GM12878 (cell line): ENCODE data around the gene XPNPEP1.

Experiments
- EP300 ChIP-seq, 2 experiments: fragments of 150-350 bp in 1 of 2; IDR thresholded peaks; 2 replicates each; pipeline ENCODE4 v1.6.1; 2011 to 2012; ENCODE audit warnings: low read depth in 2 of 2, low read length in 2 of 2, borderline replicate concordance in 1 of 2, improper control_type of control experiment in 1 of 2, inconsistent platforms in 1 of 2; ENCODE audit not compliant: control insufficient read depth in 1 of 2
- EZH2 ChIP-seq: IDR thresholded peaks from 2 replicates; pipeline ENCODE4 v1.6.1; 2012; ENCODE audit warnings: low read depth, mild to moderate bottlenecking, control low read depth, inconsistent platforms, low read length, borderline replicate concordance; ENCODE audit not compliant: control insufficient read depth
- KDM1A ChIP-seq: fragments of 200-600 bp; sonication (generic); IDR thresholded peaks from 2 replicates; pipeline ENCODE4 v1.6.1; 2016; ENCODE audit warnings: borderline replicate concordance
- NFYA ChIP-seq: IDR thresholded peaks from 2 replicates; pipeline ENCODE4 v1.6.1; 2011; ENCODE audit warnings: low read depth, mild to moderate bottlenecking, low read length, improper control_type of control experiment, borderline replicate concordance
- POLR2A ChIP-seq: IDR thresholded peaks from 2 replicates; pipeline ENCODE4 v1.6.1; 2011; ENCODE audit warnings: low read depth, mild to moderate bottlenecking, low read length
- POLR2AphosphoS5 ChIP-seq: IDR thresholded peaks from 2 replicates; pipeline ENCODE4 v1.6.1; 2011; ENCODE audit warnings: mild to moderate bottlenecking, low read length, inconsistent platforms
- SMAD1 ChIP-seq: fragments of 450-650 bp; IDR thresholded peaks from 2 replicates; pipeline ENCODE4 v1.6.1; 2018; ENCODE audit warnings: mild to moderate bottlenecking, low read depth; ENCODE audit not compliant: partially characterized antibody
- SMC3 ChIP-seq: IDR thresholded peaks from 2 replicates; pipeline ENCODE4 v1.6.1; 2011; ENCODE audit warnings: low read length, improper control_type of control experiment, borderline replicate concordance
- STAT3 ChIP-seq: IDR thresholded peaks from 2 replicates; pipeline ENCODE4 v1.6.1; 2011; ENCODE audit warnings: low read depth, low read length, improper control_type of control experiment
- TF ChIP-seq, protein P1 (sequence below), 3 experiments: IDR thresholded peaks in 2 of 3; conservative IDR thresholded peaks in 1 of 3; 2 replicates each; pipeline ENCODE4 v1.5.1; 2011; ENCODE audit warnings: low read depth in 3 of 3, low read length in 3 of 3, mild to moderate bottlenecking in 3 of 3, control low read depth in 2 of 3, moderate library complexity in 2 of 3, inconsistent platforms in 1 of 3, mixed read lengths in 1 of 3; ENCODE audit not compliant: control insufficient read depth in 2 of 3, insufficient read depth in 1 of 3; ENCODE audit errors: extremely low read depth in 1 of 3
- TF ChIP-seq, protein P2 (sequence below): IDR thresholded peaks from 2 replicates; pipeline ENCODE4 v1.6.1; 2011; ENCODE audit warnings: low read depth, mild to moderate bottlenecking, low read length, moderate library complexity, borderline replicate concordance; ENCODE audit errors: extremely low read depth
- TF ChIP-seq, protein P3 (sequence below): fragments of 450-650 bp; IDR thresholded peaks from 2 replicates; pipeline ENCODE4 v1.6.1; 2018; ENCODE audit warnings: borderline replicate concordance, mild to moderate bottlenecking; ENCODE audit not compliant: partially characterized antibody
- TF ChIP-seq, protein P4 (sequence below): IDR thresholded peaks from 2 replicates; pipeline ENCODE4 v1.6.1; 2011; ENCODE audit warnings: borderline replicate concordance, low read depth, mild to moderate bottlenecking, moderate library complexity, mixed read lengths, low read length; ENCODE audit not compliant: insufficient read depth; ENCODE audit errors: extremely low read length
- TF ChIP-seq, protein P5 (sequence below): fragments of 450-650 bp; formaldehyde crosslinking; IDR thresholded peaks from 2 replicates; pipeline ENCODE4 v1.4.0; 2020; ENCODE audit warnings: mild to moderate bottlenecking, moderate library complexity

DNA sequence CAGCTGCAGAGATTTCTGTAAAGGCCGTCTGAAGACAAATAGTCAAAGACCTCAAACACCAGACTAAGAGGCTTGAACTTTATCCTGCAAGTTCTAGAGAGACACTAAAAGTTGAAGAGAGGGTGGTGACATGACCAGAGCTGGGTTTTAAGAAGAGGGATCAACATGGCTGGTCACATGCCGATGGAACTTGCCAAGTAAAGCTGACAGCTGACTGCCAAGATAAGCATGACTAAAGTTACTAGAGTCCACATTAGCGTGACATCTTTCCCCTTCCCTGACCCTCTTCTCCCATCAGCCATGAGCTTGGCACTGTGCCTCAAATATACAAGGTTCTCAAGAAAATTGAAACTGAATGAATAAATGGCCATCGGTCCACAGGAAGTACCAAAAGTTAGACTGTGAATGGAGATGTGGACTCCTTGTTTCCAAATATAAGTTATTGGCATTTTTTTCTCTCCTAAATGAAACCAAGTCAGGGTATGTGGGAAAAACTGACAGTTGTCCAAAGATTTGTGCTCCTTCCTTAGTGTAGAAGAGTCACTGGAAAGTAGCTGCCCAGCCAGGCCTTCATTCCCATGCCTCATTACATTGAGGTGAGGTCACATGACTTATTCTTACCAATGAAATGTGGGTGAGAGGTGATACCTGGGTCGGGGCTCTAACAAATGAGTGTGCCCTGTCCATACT, 24.5 kb downstream of the XPNPEP1 start:
- TF ChIP-seq, protein P1, sequence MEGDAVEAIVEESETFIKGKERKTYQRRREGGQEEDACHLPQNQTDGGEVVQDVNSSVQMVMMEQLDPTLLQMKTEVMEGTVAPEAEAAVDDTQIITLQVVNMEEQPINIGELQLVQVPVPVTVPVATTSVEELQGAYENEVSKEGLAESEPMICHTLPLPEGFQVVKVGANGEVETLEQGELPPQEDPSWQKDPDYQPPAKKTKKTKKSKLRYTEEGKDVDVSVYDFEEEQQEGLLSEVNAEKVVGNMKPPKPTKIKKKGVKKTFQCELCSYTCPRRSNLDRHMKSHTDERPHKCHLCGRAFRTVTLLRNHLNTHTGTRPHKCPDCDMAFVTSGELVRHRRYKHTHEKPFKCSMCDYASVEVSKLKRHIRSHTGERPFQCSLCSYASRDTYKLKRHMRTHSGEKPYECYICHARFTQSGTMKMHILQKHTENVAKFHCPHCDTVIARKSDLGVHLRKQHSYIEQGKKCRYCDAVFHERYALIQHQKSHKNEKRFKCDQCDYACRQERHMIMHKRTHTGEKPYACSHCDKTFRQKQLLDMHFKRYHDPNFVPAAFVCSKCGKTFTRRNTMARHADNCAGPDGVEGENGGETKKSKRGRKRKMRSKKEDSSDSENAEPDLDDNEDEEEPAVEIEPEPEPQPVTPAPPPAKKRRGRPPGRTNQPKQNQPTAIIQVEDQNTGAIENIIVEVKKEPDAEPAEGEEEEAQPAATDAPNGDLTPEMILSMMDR (IDR thresholded peaks at IDR 0.05 in 2 of 3, conservative IDR thresholded peaks at IDR 0.05 in 1 of 3; ENCODE audit: control insufficient read depth in 2 of 3, extremely low read depth in 1 of 3, insufficient read depth in 1 of 3, low read depth in 3 of 3, low read length in 3 of 3): no peak
- no peak for TF ChIP-seq STAT3
- TF ChIP-seq, protein P2, sequence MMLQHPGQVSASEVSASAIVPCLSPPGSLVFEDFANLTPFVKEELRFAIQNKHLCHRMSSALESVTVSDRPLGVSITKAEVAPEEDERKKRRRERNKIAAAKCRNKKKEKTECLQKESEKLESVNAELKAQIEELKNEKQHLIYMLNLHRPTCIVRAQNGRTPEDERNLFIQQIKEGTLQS: no peak
- no peak for TF ChIP-seq SMAD1
- TF ChIP-seq KDM1A: no peak
- TF ChIP-seq POLR2A: no peak
- no peak for TF ChIP-seq NFYA
- no peak for TF ChIP-seq EZH2
- TF ChIP-seq EP300 (IDR thresholded peaks at IDR 0.05; ENCODE audit: borderline replicate concordance in 1 of 2, control insufficient read depth in 1 of 2, low read depth in 2 of 2, low read length in 2 of 2): no peak
- TF ChIP-seq POLR2AphosphoS5: no peak
- TF ChIP-seq, protein P3, sequence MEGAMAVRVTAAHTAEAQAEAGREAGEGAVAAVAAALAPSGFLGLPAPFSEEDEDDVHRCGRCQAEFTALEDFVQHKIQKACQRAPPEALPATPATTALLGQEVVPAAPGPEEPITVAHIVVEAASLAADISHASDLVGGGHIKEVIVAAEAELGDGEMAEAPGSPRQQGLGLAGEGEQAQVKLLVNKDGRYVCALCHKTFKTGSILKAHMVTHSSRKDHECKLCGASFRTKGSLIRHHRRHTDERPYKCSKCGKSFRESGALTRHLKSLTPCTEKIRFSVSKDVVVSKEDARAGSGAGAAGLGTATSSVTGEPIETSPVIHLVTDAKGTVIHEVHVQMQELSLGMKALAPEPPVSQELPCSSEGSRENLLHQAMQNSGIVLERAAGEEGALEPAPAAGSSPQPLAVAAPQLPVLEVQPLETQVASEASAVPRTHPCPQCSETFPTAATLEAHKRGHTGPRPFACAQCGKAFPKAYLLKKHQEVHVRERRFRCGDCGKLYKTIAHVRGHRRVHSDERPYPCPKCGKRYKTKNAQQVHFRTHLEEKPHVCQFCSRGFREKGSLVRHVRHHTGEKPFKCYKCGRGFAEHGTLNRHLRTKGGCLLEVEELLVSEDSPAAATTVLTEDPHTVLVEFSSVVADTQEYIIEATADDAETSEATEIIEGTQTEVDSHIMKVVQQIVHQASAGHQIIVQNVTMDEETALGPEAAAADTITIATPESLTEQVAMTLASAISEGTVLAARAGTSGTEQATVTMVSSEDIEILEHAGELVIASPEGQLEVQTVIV: no peak
- TF ChIP-seq, protein P4, sequence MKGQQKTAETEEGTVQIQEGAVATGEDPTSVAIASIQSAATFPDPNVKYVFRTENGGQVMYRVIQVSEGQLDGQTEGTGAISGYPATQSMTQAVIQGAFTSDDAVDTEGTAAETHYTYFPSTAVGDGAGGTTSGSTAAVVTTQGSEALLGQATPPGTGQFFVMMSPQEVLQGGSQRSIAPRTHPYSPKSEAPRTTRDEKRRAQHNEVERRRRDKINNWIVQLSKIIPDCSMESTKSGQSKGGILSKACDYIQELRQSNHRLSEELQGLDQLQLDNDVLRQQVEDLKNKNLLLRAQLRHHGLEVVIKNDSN: no peak
- TF ChIP-seq, protein P5, sequence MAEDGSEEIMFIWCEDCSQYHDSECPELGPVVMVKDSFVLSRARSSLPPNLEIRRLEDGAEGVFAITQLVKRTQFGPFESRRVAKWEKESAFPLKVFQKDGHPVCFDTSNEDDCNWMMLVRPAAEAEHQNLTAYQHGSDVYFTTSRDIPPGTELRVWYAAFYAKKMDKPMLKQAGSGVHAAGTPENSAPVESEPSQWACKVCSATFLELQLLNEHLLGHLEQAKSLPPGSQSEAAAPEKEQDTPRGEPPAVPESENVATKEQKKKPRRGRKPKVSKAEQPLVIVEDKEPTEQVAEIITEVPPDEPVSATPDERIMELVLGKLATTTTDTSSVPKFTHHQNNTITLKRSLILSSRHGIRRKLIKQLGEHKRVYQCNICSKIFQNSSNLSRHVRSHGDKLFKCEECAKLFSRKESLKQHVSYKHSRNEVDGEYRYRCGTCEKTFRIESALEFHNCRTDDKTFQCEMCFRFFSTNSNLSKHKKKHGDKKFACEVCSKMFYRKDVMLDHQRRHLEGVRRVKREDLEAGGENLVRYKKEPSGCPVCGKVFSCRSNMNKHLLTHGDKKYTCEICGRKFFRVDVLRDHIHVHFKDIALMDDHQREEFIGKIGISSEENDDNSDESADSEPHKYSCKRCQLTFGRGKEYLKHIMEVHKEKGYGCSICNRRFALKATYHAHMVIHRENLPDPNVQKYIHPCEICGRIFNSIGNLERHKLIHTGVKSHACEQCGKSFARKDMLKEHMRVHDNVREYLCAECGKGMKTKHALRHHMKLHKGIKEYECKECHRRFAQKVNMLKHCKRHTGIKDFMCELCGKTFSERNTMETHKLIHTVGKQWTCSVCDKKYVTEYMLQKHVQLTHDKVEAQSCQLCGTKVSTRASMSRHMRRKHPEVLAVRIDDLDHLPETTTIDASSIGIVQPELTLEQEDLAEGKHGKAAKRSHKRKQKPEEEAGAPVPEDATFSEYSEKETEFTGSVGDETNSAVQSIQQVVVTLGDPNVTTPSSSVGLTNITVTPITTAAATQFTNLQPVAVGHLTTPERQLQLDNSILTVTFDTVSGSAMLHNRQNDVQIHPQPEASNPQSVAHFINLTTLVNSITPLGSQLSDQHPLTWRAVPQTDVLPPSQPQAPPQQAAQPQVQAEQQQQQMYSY (CRISPR knock-in tag): no peak
- TF ChIP-seq SMC3: no peak
